IMR-90 (cell line): ENCODE data around the gene DUSP9.

Experiments
- BHLHE40 ChIP-seq: fragments of 150-350 bp; IDR thresholded peaks from 2 replicates; pipeline ENCODE4 v1.6.1; 2016; ENCODE audit warnings: mild to moderate bottlenecking, low read depth, low read length
- CTCF ChIP-seq: conservative IDR thresholded peaks from 2 replicates; pipeline ENCODE4 v1.5.1; 2012; ENCODE audit warnings: mild to moderate bottlenecking, low read depth, low read length, improper control_type of control experiment
- ELK1 ChIP-seq: fragments of 150-350 bp; IDR thresholded peaks from 2 replicates; pipeline ENCODE4 v1.6.1; 2016; ENCODE audit warnings: low read depth, mild to moderate bottlenecking, low read length, moderate library complexity, borderline replicate concordance
- MAZ ChIP-seq: IDR thresholded peaks from 2 replicates; pipeline ENCODE4 v1.6.1; 2012; ENCODE audit warnings: low read depth, mild to moderate bottlenecking, low read length, improper control_type of control experiment, moderate library complexity, borderline replicate concordance
- MXI1 ChIP-seq: IDR thresholded peaks from 2 replicates; pipeline ENCODE4 v1.6.1; 2012; ENCODE audit warnings: low read depth, mild to moderate bottlenecking, low read length, moderate library complexity, borderline replicate concordance
- POLR2A ChIP-seq: IDR thresholded peaks from 2 replicates; pipeline ENCODE4 v1.6.1; 2012; ENCODE audit warnings: mild to moderate bottlenecking, low read depth, low read length
- SMC3 ChIP-seq: fragments of 150-350 bp; IDR thresholded peaks from 2 replicates; pipeline ENCODE4 v1.6.1; 2016; ENCODE audit warnings: low read depth, mild to moderate bottlenecking, antibody characterized with exemption, low read length, moderate library complexity
- TF ChIP-seq, protein P1 (sequence below): fragments of 150-350 bp; IDR thresholded peaks from 2 replicates; pipeline ENCODE4 v1.6.1; 2017; ENCODE audit warnings: mild to moderate bottlenecking, antibody characterized with exemption, low read length, low read depth

- TF ChIP-seq CTCF = no peak
- TF ChIP-seq SMC3 = no peak
- no peak for TF ChIP-seq POLR2A
- no peak for TF ChIP-seq ELK1
- no peak for TF ChIP-seq MXI1
- no peak for TF ChIP-seq BHLHE40
- no peak for TF ChIP-seq MAZ
- TF ChIP-seq, protein P1, sequence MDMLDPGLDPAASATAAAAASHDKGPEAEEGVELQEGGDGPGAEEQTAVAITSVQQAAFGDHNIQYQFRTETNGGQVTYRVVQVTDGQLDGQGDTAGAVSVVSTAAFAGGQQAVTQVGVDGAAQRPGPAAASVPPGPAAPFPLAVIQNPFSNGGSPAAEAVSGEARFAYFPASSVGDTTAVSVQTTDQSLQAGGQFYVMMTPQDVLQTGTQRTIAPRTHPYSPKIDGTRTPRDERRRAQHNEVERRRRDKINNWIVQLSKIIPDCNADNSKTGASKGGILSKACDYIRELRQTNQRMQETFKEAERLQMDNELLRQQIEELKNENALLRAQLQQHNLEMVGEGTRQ = no peak
Observed at GRCh38 chrX:153650959-153651358, 4.0 kb downstream of the DUSP9 start.
